Mucosa of descending colon (tissue), 3 donors: Measurements from ENCODE around the gene RPUSD3. TPM values are rescaled to one million over a fixed set of nuclear protein-coding genes. Genes with fewer than 3 reads are reported as not detected.
A peak's percentile ranks its signal among the peaks of the same experiment; 100 is the strongest.

Experiments used
- ATAC-seq: fragments of 200-7000 bp; cut with Tn5 transposase; one replicate; pipeline ENCODE4 v1.9.1; 2020; ENCODE audit warnings: mild to moderate bottlenecking, moderate library complexity
- DNase-seq, 3 donors: peaks; one replicate each; pipeline ENCODE4 v3.0.0-alpha.2; 2020
- H3K36me3 ChIP-seq: fragments of 200-600 bp; one replicate; pipeline ENCODE4 v1.8.0; 2021; ENCODE audit warnings: low read depth, mild to moderate bottlenecking
- H3K4me1 ChIP-seq: fragments of 200-600 bp; one replicate; pipeline ENCODE4 v1.8.0; 2021; ENCODE audit warnings: low read depth, mild to moderate bottlenecking
- H3K4me3 ChIP-seq: fragments of 200-600 bp; one replicate; pipeline ENCODE4 v1.8.0; 2021; ENCODE audit warnings: mild to moderate bottlenecking
- H3K9me3 ChIP-seq: fragments of 200-600 bp; one replicate; pipeline ENCODE4 v1.8.0; 2021; ENCODE audit warnings: mild to moderate bottlenecking
- CTCF ChIP-seq: fragments of 200-600 bp; IDR thresholded peaks from one replicate; pipeline ENCODE4 v1.8.0; 2022; ENCODE audit warnings: antibody characterized with exemption, mild to moderate bottlenecking
- intact Hi-C, 2 donors: fragments of 100-400 bp; cut with DNase I in 1 of 2; cut with micrococcal nuclease in 1 of 2; formaldehyde crosslinking; loops; one replicate each; pipeline versions ENCODE4 v1.11.0 to v1.11.1; 2022; cut with DNase I, micrococcal nuclease
- total RNA-seq, 3 donors: library from RNA; stranded (reverse); fragmentation: NEBNext Ultra II Directional in 2 of 3; extraction: Animal tissue kit (Norgen Biotek cat#: 25700) in 2 of 3; gene quantifications; one replicate each; pipeline versions ENCODE4 v1.2.1 to v1.2.4, GENCODE V29; 2021 to 2023
- donor health status: DM: no; HTN: no; CAD: no; lungs with moderate emphysema.
- donor health status: DM: no; HTN: no; CAD: no.
- donor health status: DM: no; HTN: yes; CAD: no.

The RPUSD3 gene
- total RNA-seq, 3 donors from 2014 or later = 26.1 to 35.6 (median 28.6) TPM

- Histone ChIP-seq H3K9me3 (no peaks in the 10 kb centered on the region), H3K4me1 (peaks cover 18% of the 10 kb centered on the region), H3K4me3 (no peak overlapping the region), H3K36me3 (no peaks in the 10 kb centered on the region)
- TF ChIP-seq CTCF = no peak
- intact Hi-C loops = no loop called here
- peak in 1 of 3 donors; percentile 7 for DNase-seq
- ATAC-seq = no peak
These were observed 30.8 kb downstream of the RPUSD3 start for GRCh38 chr3:9812870-9813483.

- Histone ChIP-seq H3K36me3 (no peaks in the 10 kb centered on the region), H3K4me1 (peaks cover 18% of the 10 kb centered on the region), H3K9me3 (no peaks in the 10 kb centered on the region), H3K4me3 (no peak overlapping the region)
- no peak for TF ChIP-seq CTCF
- no peak for ATAC-seq
- no peak for DNase-seq
- intact Hi-C loops = no loop called here
These were observed 33.0 kb downstream of the RPUSD3 start for GRCh38 chr3:9810846-9811245.

- Histone ChIP-seq H3K4me1 (peaks cover 18% of the 10 kb centered on the region), H3K9me3 (no peaks in the 10 kb centered on the region), H3K36me3 (no peaks in the 10 kb centered on the region), H3K4me3 (peak overlapping the region; percentile 56)
- DNase-seq (peak in 1 of 3 donors; percentile 25), ATAC-seq (peak; percentile 1)
- intact Hi-C loops = no loop called here
- no peak for TF ChIP-seq CTCF
These were observed 33.4 kb downstream of the RPUSD3 start for GRCh38 chr3:9810433-9810770.

GRCh38 chr3:9809615-9810432 is 34.0 kb downstream of the RPUSD3 start, which contains the start of gene TTLL3:
TSS of gene TTLL3 (plus strand) at chr3:9810262. CDS start at chr3:9810662, 400 bp downstream.
- Histone ChIP-seq H3K36me3 (no peaks in the 10 kb centered on the region), H3K4me3 (peak within 1 kb of the TSS; percentile 56), H3K9me3 (no peaks in the 10 kb centered on the region), H3K4me1 (peaks cover 18% of the 10 kb centered on the region)
- DNase-seq = peak; percentile 85 to 86 (median 86)
- TF ChIP-seq CTCF = no peak
- intact Hi-C loops = no loop called here
- ATAC-seq = peak; percentile 87

GRCh38 chr3:9809239-9809614 is 34.6 kb downstream of the RPUSD3 start:
- Histone ChIP-seq H3K4me3 (peak overlapping the region; percentile 56), H3K36me3 (no peaks in the 10 kb centered on the region), H3K4me1 (peaks cover 18% of the 10 kb centered on the region), H3K9me3 (no peaks in the 10 kb centered on the region)
- intact Hi-C loops = no loop called here
- ATAC-seq (peak; percentile 71), DNase-seq (peak in 1 of 3 donors; percentile 59)
- no peak for TF ChIP-seq CTCF
